Activated CD4-positive, CD25-positive, alpha-beta regulatory T cell treated with anti-CD3 and anti-CD28 coated beads, Interleukin-2, amount 50 U/mL, for 16 hours (primary cell): ENCODE measurements around the gene TP73.

Experiments
- DNase-seq: peaks from one replicate; pipeline ENCODE4 v3.0.0-alpha.2; 2020; ENCODE audit warnings: low read depth, low spot score

Gene TP73

GRCh38 chr1:3634059-3634800, 18.1 kb upstream of the TP73 start:
- no peak for DNase-seq

GRCh38 chr1:3636080-3636479, 16.2 kb upstream of the TP73 start:
- no peak for DNase-seq

GRCh38 chr1:3636531-3636930, 15.8 kb upstream of the TP73 start:
- DNase-seq, result no peak

- no peak for DNase-seq
Measured at GRCh38 chr1:3638027-3638426, 14.3 kb upstream of the TP73 start.

- no peak for DNase-seq
Measured at GRCh38 chr1:3638676-3639075, 13.6 kb upstream of the TP73 start.

GRCh38 chr1:3639397-3639911, 12.9 kb upstream of the TP73 start:
- no peak for DNase-seq

GRCh38 chr1:3640121-3640837, 12.0 kb upstream of the TP73 start:
- no peak for DNase-seq

GRCh38 chr1:3641046-3641760, 11.1 kb upstream of the TP73 start:
- no peak for DNase-seq

GRCh38 chr1:3641816-3642215, 10.5 kb upstream of the TP73 start:
- DNase-seq, result no peak

- no peak for DNase-seq
Measured at GRCh38 chr1:3642919-3643675, 9.2 kb upstream of the TP73 start.

- DNase-seq, result no peak
Measured at GRCh38 chr1:3644273-3644672, 8.0 kb upstream of the TP73 start.

GRCh38 chr1:3645247-3645646, 7.1 kb upstream of the TP73 start:
- DNase-seq, result no peak

- DNase-seq, result no peak
Measured at GRCh38 chr1:3645666-3646355, 6.5 kb upstream of the TP73 start.

- no peak for DNase-seq
Measured at GRCh38 chr1:3646596-3646995, 5.7 kb upstream of the TP73 start.

GRCh38 chr1:3649342-3650247, 2.7 kb upstream of the TP73 start, which contains the start of gene WRAP73:
Gene WRAP73 (minus strand): TSS chr1:3650103. CDS start chr1:3649999, 104 bp downstream.
- DNase-seq, result peak; percentile 78

- no peak for DNase-seq
Measured at GRCh38 chr1:3650248-3651025, 1.9 kb upstream of the TP73 start.

GRCh38 chr1:3651026-3651929, 1.0 kb upstream of the TP73 start:
- DNase-seq, result no peak
